ENCODE measurements around the gene KANSL3.

Gene KANSL3

DNA sequence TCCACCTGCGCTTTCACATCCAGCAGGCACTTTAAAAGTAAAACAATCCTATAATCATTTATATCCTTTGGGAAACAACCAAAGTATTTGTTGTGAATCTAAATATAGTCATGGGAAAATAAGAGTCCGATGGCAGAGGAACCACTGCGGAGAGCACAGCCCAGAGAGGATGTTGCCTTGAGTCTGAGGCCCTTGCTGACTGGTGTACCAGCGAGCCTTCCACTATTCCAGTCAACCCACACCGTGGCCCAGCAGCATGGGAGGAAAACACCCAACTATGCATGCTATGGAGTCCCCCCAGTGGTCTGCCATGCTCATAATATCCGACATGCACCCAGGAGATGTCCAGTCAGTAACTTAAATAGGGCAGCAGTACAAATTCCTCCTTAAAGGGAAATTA is 21.6 kb downstream of the KANSL3 start:
- H3K9ac ChIP-seq (ENCODE audit: low read length in 5 of 5), result no peak overlapping the region
- no peaks in the 10 kb centered on the region for H3K9me3 ChIP-seq (ENCODE audit: control insufficient read depth in 5 of 5, low read length in 5 of 5)
- H3K4me1 ChIP-seq (ENCODE audit: control insufficient read depth in 5 of 5, insufficient read depth in 5 of 5, low read length in 5 of 5), result peaks cover 3 to 27% (median 20%) of the 10 kb centered on the region in 5 donors
- H3K27ac ChIP-seq (ENCODE audit: low read depth, low read length), result peak overlapping the region; percentile 70
- H3K36me3 ChIP-seq (ENCODE audit: control insufficient read depth in 5 of 5, insufficient read depth in 5 of 5, low read length in 5 of 5), result peaks cover 20 to 54% (median 45%) of the 10 kb centered on the region in 5 donors
- no peaks in the 10 kb centered on the region for H3K27me3 ChIP-seq (ENCODE audit: control insufficient read depth in 5 of 5, insufficient read depth in 4 of 5, low read length in 5 of 5)
- no peak overlapping the region for H3K4me3 ChIP-seq (ENCODE audit: low read depth in 1 of 5, low read length in 5 of 5)

DNA sequence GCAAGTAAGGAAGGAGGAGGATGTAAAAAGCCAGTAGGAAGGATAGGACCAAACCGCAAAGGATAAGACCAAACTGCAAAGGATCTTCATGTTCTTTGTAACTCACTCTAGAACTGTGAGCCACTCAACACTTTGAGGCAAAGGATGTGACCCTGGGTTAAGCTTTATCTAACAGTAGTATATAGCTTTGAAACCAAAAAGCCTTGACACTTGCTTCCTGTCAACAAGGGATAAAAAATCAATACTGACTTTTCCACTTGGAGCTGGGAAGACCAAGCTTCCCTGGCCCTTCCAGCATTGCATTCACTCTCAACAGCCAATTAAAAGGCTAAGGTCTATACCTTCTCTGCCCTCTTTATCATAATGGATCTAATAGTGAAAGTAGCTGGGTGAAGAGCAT is 22.0 kb downstream of the KANSL3 start:
- Histone ChIP-seq H3K4me1 (ENCODE audit: control insufficient read depth in 5 of 5, insufficient read depth in 5 of 5, low read length in 5 of 5) (peaks cover 3 to 27% (median 20%) of the 10 kb centered on the region in 5 donors), H3K9me3 (ENCODE audit: control insufficient read depth in 5 of 5, low read length in 5 of 5) (no peaks in the 10 kb centered on the region), H3K36me3 (ENCODE audit: control insufficient read depth in 5 of 5, insufficient read depth in 5 of 5, low read length in 5 of 5) (peaks cover 23 to 58% (median 49%) of the 10 kb centered on the region in 5 donors), H3K27ac (ENCODE audit: low read depth, low read length) (no peak overlapping the region), H3K9ac (ENCODE audit: low read length in 5 of 5) (no peak overlapping the region), H3K4me3 (ENCODE audit: low read depth in 1 of 5, low read length in 5 of 5) (no peak overlapping the region), H3K27me3 (ENCODE audit: control insufficient read depth in 5 of 5, insufficient read depth in 4 of 5, low read length in 5 of 5) (no peaks in the 10 kb centered on the region)

DNA sequence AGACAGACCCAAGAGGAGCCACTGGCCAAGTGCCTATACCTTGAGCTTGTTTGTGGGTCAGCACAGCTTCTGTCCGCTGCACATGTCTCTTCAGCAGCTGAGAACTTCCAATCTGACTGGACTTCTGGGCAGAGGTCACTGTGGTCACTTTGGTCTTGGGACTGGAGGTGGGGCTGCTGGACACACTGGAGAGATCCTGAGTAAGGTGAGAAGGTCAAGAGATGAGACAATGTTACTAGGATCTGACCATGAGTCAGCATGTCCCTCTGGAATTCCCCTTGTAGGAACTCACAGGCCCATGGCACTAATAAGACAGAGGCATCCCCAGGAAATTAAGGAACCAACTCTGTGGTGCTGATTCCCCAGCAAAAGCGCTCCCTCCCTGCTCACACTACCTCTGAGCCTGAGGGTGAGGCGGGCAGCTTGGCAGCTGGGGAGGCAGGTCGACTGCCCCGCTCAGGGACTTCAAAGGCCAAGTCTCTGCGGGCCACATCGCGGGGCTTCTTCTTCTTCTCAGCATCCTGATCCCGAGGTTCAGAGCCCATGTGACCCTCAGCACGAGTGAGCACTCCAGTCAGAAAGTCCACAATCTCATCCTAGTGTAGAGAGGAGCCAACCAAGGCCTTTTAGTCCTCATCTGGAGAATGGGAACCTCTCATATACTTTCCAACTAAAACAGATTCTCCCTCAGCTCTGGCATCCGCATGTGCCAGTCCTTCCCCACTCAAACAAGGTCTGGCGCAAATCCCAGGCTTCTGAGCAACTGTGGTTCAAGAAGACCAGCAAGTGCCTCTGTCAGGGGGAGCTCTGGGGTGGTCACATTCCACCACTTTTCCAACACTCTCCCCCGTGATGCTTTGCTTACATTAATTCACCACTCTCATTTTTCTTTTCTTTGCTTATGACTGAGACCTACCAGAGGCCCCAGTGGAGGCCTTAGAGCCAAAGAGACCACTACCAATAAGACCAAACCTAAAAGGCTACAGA is 29.4 kb downstream of the KANSL3 start:
- Histone ChIP-seq H3K4me1 (ENCODE audit: control insufficient read depth in 5 of 5, insufficient read depth in 5 of 5, low read length in 5 of 5) (peaks cover 3 to 21% (median 12%) of the 10 kb centered on the region in 5 donors), H3K27me3 (ENCODE audit: control insufficient read depth in 5 of 5, insufficient read depth in 4 of 5, low read length in 5 of 5) (no peaks in the 10 kb centered on the region), H3K27ac (ENCODE audit: low read depth, low read length) (peak overlapping the region; percentile 28), H3K4me3 (ENCODE audit: low read depth in 1 of 5, low read length in 5 of 5) (no peak overlapping the region), H3K36me3 (ENCODE audit: control insufficient read depth in 5 of 5, insufficient read depth in 5 of 5, low read length in 5 of 5) (peaks cover 36 to 99% (median 97%) of the 10 kb centered on the region in 5 donors), H3K9me3 (ENCODE audit: control insufficient read depth in 5 of 5, low read length in 5 of 5) (no peaks in the 10 kb centered on the region), H3K9ac (ENCODE audit: low read length in 5 of 5) (no peak overlapping the region)

DNA sequence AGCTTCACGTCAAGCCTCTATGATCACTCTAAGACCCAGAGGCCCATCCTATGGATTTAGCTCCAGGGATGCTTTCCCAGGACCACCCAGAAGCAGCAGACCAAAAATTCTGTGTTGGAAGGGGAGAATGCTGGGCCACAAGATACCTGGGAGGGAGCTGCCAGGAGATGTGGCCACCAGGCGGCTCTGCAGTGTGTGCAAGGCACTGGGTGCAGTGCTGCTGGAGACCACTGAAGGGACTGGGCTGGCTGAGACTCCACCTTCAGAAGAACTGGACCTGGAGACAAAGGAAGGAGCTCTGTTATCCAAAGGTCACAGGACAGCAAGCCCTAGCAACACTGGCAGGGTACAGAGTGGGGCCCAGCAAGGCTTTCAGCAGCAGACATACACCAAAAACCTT is 34.0 kb downstream of the KANSL3 start:
- no peaks in the 10 kb centered on the region for H3K27me3 ChIP-seq (ENCODE audit: control insufficient read depth in 5 of 5, insufficient read depth in 4 of 5, low read length in 5 of 5)
- H3K9ac ChIP-seq (ENCODE audit: low read length in 5 of 5), result no peak overlapping the region
- H3K4me3 ChIP-seq (ENCODE audit: low read depth in 1 of 5, low read length in 5 of 5), result no peak overlapping the region
- no peak overlapping the region for H3K27ac ChIP-seq (ENCODE audit: low read depth, low read length)
- peaks cover 36 to 96% (median 93%) of the 10 kb centered on the region in 5 donors for H3K36me3 ChIP-seq (ENCODE audit: control insufficient read depth in 5 of 5, insufficient read depth in 5 of 5, low read length in 5 of 5)
- H3K9me3 ChIP-seq (ENCODE audit: control insufficient read depth in 5 of 5, low read length in 5 of 5), result no peaks in the 10 kb centered on the region
- H3K4me1 ChIP-seq (ENCODE audit: control insufficient read depth in 5 of 5, insufficient read depth in 5 of 5, low read length in 5 of 5), result peaks cover 3 to 21% (median 12%) of the 10 kb centered on the region in 5 donors

DNA sequence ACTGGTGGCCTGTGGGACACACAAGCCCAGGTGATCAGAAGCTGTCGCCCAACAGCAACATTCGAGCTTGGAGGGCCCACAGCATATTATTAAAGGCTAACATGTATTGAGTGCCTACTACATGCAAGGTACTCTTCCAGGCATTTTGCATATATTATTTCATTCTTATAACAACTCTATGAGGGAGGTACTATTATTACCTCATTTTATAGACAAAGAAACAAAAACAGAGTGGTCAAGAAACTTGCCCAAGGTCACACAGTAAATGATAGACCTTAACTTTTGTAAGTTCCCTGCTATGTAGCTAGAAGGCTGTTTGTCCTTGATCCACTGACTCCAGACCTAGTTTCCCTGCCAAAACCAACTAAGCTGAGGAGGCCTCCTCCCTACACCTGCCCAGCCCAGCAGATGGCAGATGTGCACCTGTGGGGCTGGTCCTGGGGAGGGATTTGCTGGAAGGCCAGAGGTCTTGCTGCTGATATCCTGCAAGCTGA is 35.7 kb downstream of the KANSL3 start:
- Histone ChIP-seq H3K9ac (ENCODE audit: low read length in 5 of 5) (no peak overlapping the region), H3K27ac (ENCODE audit: low read depth, low read length) (no peak overlapping the region), H3K4me3 (ENCODE audit: low read depth in 1 of 5, low read length in 5 of 5) (no peak overlapping the region), H3K4me1 (ENCODE audit: control insufficient read depth in 5 of 5, insufficient read depth in 5 of 5, low read length in 5 of 5) (peaks cover 0 to 4% (median 2%) of the 10 kb centered on the region in 5 donors), H3K36me3 (ENCODE audit: control insufficient read depth in 5 of 5, insufficient read depth in 5 of 5, low read length in 5 of 5) (peaks cover 39 to 91% (median 85%) of the 10 kb centered on the region in 5 donors), H3K9me3 (ENCODE audit: control insufficient read depth in 5 of 5, low read length in 5 of 5) (no peaks in the 10 kb centered on the region), H3K27me3 (ENCODE audit: control insufficient read depth in 5 of 5, insufficient read depth in 4 of 5, low read length in 5 of 5) (no peaks in the 10 kb centered on the region)

DNA sequence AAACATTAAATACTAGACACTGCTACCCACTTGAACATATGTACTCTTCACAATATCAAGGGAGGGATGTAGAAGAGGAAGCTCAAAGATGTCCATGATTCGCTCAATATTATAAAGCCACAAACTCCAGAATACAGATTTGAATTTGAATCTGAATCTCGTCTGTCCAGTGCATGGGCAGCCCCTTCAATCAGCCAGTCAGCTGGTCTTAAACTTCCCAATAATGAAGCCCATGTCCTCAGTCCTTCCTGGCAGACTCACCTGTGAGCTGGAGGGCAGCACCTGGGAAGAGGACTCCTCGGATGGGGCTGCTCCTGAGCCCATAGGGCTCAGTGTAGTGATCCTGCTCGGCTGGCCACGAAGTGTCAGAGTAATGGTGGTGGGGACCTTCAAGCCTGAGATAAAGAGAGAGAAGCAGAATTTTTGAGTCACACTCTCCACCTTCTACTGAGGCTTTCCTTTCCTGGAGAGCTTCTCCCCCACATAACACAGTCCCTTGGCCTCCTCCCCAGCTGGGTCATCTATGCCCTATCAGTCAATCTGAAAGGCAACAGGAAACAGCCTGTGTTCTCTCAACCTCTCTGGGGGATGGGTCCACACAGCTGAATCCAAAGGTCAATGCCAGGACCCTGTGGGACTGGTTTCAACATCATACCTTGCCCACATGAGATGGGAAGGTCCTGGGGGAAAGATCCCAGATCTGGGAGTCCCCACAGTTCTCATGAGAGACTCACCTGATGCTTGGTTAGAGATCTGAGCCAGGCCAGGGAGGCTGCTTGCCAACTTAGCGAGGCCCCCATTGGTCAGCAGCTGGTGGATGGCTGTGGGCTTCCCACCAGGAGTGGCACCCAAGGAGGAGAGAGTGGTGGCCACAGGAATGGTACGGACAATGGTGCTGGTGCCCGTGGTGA is 36.5 kb downstream of the KANSL3 start:
- H3K4me1 ChIP-seq (ENCODE audit: control insufficient read depth in 5 of 5, insufficient read depth in 5 of 5, low read length in 5 of 5), result no peaks in the 10 kb centered on the region
- H3K9me3 ChIP-seq (ENCODE audit: control insufficient read depth in 5 of 5, low read length in 5 of 5), result no peaks in the 10 kb centered on the region
- no peak overlapping the region for H3K4me3 ChIP-seq (ENCODE audit: low read depth in 1 of 5, low read length in 5 of 5)
- peaks cover 36 to 91% (median 83%) of the 10 kb centered on the region in 5 donors for H3K36me3 ChIP-seq (ENCODE audit: control insufficient read depth in 5 of 5, insufficient read depth in 5 of 5, low read length in 5 of 5)
- H3K27me3 ChIP-seq (ENCODE audit: control insufficient read depth in 5 of 5, insufficient read depth in 4 of 5, low read length in 5 of 5), result no peaks in the 10 kb centered on the region
- no peak overlapping the region for H3K9ac ChIP-seq (ENCODE audit: low read length in 5 of 5)
- no peak overlapping the region for H3K27ac ChIP-seq (ENCODE audit: low read depth, low read length)

DNA sequence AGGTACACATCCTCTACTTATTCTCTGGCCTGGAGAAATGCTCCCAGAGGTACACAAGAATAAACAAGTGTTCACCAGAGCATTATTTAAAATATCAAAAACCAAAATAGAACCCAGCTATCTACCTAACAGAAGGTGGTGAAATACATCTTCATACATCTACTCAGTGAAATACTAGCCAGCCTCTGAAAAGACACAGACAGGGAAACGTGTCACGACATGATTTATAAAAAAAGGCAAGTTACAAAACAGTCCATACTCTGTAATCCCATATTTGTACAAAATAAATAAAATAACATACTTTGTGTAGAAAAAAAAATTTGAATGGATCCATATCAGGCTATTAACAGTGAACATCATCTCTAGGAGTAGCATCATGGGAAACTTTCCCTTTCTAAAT is 38.2 kb downstream of the KANSL3 start:
- no peaks in the 10 kb centered on the region for H3K4me1 ChIP-seq (ENCODE audit: control insufficient read depth in 5 of 5, insufficient read depth in 5 of 5, low read length in 5 of 5)
- H3K36me3 ChIP-seq (ENCODE audit: control insufficient read depth in 5 of 5, insufficient read depth in 5 of 5, low read length in 5 of 5), result peaks cover 37 to 91% (median 83%) of the 10 kb centered on the region in 5 donors
- H3K9ac ChIP-seq (ENCODE audit: low read length in 5 of 5), result no peak overlapping the region
- H3K4me3 ChIP-seq (ENCODE audit: low read depth in 1 of 5, low read length in 5 of 5), result no peak overlapping the region
- H3K9me3 ChIP-seq (ENCODE audit: control insufficient read depth in 5 of 5, low read length in 5 of 5), result no peaks in the 10 kb centered on the region
- no peak overlapping the region for H3K27ac ChIP-seq (ENCODE audit: low read depth, low read length)
- no peaks in the 10 kb centered on the region for H3K27me3 ChIP-seq (ENCODE audit: control insufficient read depth in 5 of 5, insufficient read depth in 4 of 5, low read length in 5 of 5)

DNA sequence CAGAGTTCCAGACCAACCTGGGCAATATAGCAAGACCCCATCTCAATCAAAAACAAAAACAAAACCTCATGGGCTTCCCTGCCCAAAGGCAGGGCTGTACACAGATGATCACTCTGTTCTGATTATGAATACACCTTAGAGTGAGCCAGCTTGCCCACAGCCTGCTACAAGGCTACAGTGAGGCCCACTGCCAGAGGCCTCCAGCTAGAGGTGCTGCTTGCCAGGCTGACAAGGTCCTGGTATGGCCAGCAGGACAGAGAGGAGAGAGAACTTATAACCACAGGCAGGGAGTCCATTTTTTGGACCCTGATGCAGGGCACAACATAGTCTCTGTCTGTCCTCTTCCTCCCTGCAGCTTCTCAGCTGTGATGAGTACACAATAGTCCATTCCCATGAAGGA is 41.5 kb downstream of the KANSL3 start:
- Histone ChIP-seq H3K9me3 (ENCODE audit: control insufficient read depth in 5 of 5, low read length in 5 of 5) (no peaks in the 10 kb centered on the region), H3K27ac (ENCODE audit: low read depth, low read length) (no peak overlapping the region), H3K27me3 (ENCODE audit: control insufficient read depth in 5 of 5, insufficient read depth in 4 of 5, low read length in 5 of 5) (no peaks in the 10 kb centered on the region), H3K4me3 (ENCODE audit: low read depth in 1 of 5, low read length in 5 of 5) (no peak overlapping the region), H3K36me3 (ENCODE audit: control insufficient read depth in 5 of 5, insufficient read depth in 5 of 5, low read length in 5 of 5) (peaks cover 47 to 92% (median 84%) of the 10 kb centered on the region in 5 donors), H3K4me1 (ENCODE audit: control insufficient read depth in 5 of 5, insufficient read depth in 5 of 5, low read length in 5 of 5) (no peaks in the 10 kb centered on the region), H3K9ac (ENCODE audit: low read length in 5 of 5) (no peak overlapping the region)

DNA sequence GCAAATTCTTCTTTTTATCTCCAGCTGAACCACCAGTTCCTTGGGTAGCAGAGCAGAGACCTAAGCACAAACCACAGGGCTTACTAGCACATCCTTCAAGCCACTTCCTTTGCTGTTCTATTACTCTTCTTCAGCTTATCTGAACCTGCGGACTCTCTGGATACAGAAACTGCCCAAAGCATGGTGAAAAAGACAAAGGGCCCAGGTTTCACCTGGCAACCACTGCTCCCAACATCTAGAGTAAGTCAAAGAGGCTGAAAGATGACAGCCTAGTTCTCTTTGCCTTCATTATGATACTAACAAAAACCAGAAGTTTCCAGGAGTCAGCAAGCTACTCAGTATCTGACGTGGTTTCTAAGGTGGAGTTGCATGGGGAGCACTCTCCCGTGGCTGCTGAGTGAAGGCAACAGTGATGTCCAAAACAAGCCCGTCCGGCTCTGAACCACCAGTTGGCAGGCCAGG is 43.4 kb downstream of the KANSL3 start:
- H3K4me3 ChIP-seq (ENCODE audit: low read depth in 1 of 5, low read length in 5 of 5), result no peak overlapping the region

More for the DNA sequence above, 43.4 kb downstream of the KANSL3 start:
- Histone ChIP-seq H3K27ac (ENCODE audit: low read depth, low read length) (no peak overlapping the region), H3K9ac (ENCODE audit: low read length in 5 of 5) (no peak overlapping the region), H3K9me3 (ENCODE audit: control insufficient read depth in 5 of 5, low read length in 5 of 5) (no peaks in the 10 kb centered on the region), H3K36me3 (ENCODE audit: control insufficient read depth in 5 of 5, insufficient read depth in 5 of 5, low read length in 5 of 5) (peaks cover 38 to 74% (median 69%) of the 10 kb centered on the region in 5 donors), H3K27me3 (ENCODE audit: control insufficient read depth in 5 of 5, insufficient read depth in 4 of 5, low read length in 5 of 5) (no peaks in the 10 kb centered on the region), H3K4me1 (ENCODE audit: control insufficient read depth in 5 of 5, insufficient read depth in 5 of 5, low read length in 5 of 5) (no peaks in the 10 kb centered on the region)
